HFFc6 (cell line): ENCODE data around the gene CFAP74. TPM values are rescaled to one million over a fixed set of nuclear protein-coding genes. Genes with fewer than 3 reads are reported as not detected.
"Not testable (repeated sequence)": the region's sequence is repeated elsewhere in the genome, so short reads cannot be mapped to it uniquely, and the experiment has no call there.

Experiments
- DNase-seq: peaks from one replicate; pipeline ENCODE4 v3.0.0-alpha.2; 2018
- H3K27ac Mint-ChIP-seq: 2 replicates; pipeline ENCODE4 v1.8.0; 2020; ENCODE audit warnings: mild to moderate bottlenecking, mixed read lengths
- H3K27me3 Mint-ChIP-seq: 2 replicates; pipeline ENCODE4 v1.8.0; 2021; ENCODE audit warnings: mild to moderate bottlenecking, moderate library complexity, mixed read lengths; ENCODE audit not compliant: insufficient read depth
- H3K36me3 Mint-ChIP-seq: 2 replicates; pipeline ENCODE4 v1.8.0; 2021; ENCODE audit warnings: low read depth, mixed read lengths
- H3K4me1 Mint-ChIP-seq: 2 replicates; pipeline ENCODE4 v1.8.0; 2020; ENCODE audit warnings: low read depth, mixed read lengths
- H3K4me3 Mint-ChIP-seq: 2 replicates; pipeline ENCODE4 v1.8.0; 2020; ENCODE audit warnings: mild to moderate bottlenecking, moderate library complexity, mixed read lengths
- H3K9me3 Mint-ChIP-seq: 2 replicates; pipeline ENCODE4 v1.8.0; 2020; ENCODE audit warnings: mild to moderate bottlenecking, mixed read lengths
- CTCF ChIP-seq: fragments of 200-600 bp; sonication (generic); IDR thresholded peaks from 2 replicates; pipeline ENCODE4 v1.5.0; 2021; ENCODE audit warnings: antibody characterized with exemption, mild to moderate bottlenecking
- total RNA-seq, 6 experiments: library from RNA; stranded (reverse); fragmentation: NEBNext Ultra II Directional; extraction: Animal tissue kit (Norgen Biotek cat#: 25700); gene quantifications; 2 replicates in 1 of 6; 3 replicates in 5 of 6; pipeline ENCODE4 v1.2.3, GENCODE V29; 2021

Gene CFAP74
- total RNA-seq, 6 experiments from 2014 or later: not detected

GRCh38 chr1:1889847-1890505 lies 113.6 kb downstream of the CFAP74 start:
- Mint-ChIP-seq H3K9me3 (no peaks in the 10 kb centered on the region), H3K4me1 (peaks cover 47% of the 10 kb centered on the region), H3K27ac (peak overlapping the region; percentile 86), H3K36me3 (peaks cover 22% of the 10 kb centered on the region), H3K4me3 (peak overlapping the region; percentile 95), H3K27me3 (peaks cover 3% of the 10 kb centered on the region)
- no peak for TF ChIP-seq CTCF
- peak; percentile 33 for DNase-seq

GRCh38 chr1:1889090-1889750 lies 114.4 kb downstream of the CFAP74 start:
- no peak for DNase-seq
- H3K27ac Mint-ChIP-seq: peak overlapping the region; percentile 86
- peaks cover 1% of the 10 kb centered on the region for H3K27me3 Mint-ChIP-seq
- no peaks in the 10 kb centered on the region for H3K9me3 Mint-ChIP-seq
- H3K36me3 Mint-ChIP-seq: peaks cover 22% of the 10 kb centered on the region
- H3K4me1 Mint-ChIP-seq: peaks cover 42% of the 10 kb centered on the region
- H3K4me3 Mint-ChIP-seq: peak overlapping the region; percentile 95
- TF ChIP-seq CTCF: no peak

- not testable (repeated sequence) for H3K27me3 Mint-ChIP-seq, DNase-seq, H3K9me3 Mint-ChIP-seq
- Mint-ChIP-seq H3K27ac (peak overlapping the region; percentile 84), H3K4me3 (peak overlapping the region; percentile 32; the same call in 1 of the 2 replicates), H3K36me3 (peaks cover 17% of the 10 kb centered on the region), H3K4me1 (peaks cover 70% of the 10 kb centered on the region)
These were observed 119.7 kb downstream of the CFAP74 start for GRCh38 chr1:1883890-1884289.

GRCh38 chr1:1883092-1883873 lies 120.3 kb downstream of the CFAP74 start:
- peak overlapping the region; percentile 32 for H3K4me3 Mint-ChIP-seq

GRCh38 chr1:1881727-1882126 lies 121.9 kb downstream of the CFAP74 start:
- TF ChIP-seq CTCF: no peak
- Mint-ChIP-seq H3K4me1 (peaks cover 68% of the 10 kb centered on the region), H3K27ac (peak overlapping the region; percentile 84; the same call in 1 of the 2 replicates), H3K9me3 (no peaks in the 10 kb centered on the region), H3K36me3 (peaks cover 12% of the 10 kb centered on the region), H3K27me3 (no peaks in the 10 kb centered on the region; the same call in none of the 2 replicates), H3K4me3 (no peak overlapping the region; the same call in 1 of the 2 replicates)
- no peak for DNase-seq

More at GRCh38 chr1:1883092-1883873, 120.3 kb downstream of the CFAP74 start:
- no peak for TF ChIP-seq CTCF
- DNase-seq: no peak
- peaks cover 20% of the 10 kb centered on the region for H3K36me3 Mint-ChIP-seq
- H3K9me3 Mint-ChIP-seq: no peaks in the 10 kb centered on the region
- H3K27me3 Mint-ChIP-seq: no peaks in the 10 kb centered on the region; the same call in none of the 2 replicates
- H3K4me1 Mint-ChIP-seq: peaks cover 70% of the 10 kb centered on the region
- H3K27ac Mint-ChIP-seq: peak overlapping the region; percentile 84
